ENCODE data around the gene TYW5.

Gene TYW5

DNA sequence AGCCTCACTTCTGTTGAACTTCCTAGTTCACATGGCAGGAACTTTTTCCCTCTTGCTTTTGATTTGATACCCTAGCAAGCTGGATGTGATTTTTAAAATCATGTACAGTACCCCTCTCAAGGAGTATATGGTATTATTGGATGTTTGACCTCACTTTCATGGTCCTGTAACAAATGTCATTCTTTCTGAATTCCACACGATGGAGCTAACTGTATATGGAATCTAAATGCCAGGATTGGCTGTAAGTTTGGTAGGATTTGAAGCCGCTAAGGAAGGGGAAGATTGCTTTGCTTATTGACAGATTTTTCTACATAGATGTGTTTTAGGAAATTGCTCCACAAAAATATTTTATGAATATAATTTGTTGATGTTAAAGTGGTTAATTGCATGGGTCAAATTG, 18.4 kb upstream of the TYW5 start:
- DNase-seq, result peak; percentile 30

DNA sequence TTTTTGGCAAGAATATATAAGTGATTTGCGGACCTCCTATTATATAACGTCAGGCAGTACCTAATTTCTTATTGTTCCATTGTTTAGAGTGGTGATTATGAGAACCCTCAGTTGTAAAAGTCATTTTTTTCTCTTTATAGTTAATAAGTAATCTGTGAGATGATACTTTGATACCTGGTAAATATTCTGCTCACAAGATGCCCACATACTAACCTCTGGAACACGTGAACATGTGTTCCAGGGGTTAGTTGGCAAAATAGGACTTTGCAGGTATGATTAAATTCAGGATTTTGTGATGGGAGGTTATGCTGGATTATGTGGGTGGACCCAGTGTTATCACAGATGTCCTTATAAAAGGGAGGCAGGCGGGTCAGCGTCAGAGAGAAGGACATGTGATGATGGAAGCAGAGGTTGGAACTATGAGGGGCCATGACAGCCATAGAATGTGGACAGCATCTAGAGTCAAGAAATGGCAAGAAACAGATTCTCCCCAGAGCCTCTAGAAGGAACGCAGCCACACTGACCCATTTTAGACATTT, 16.9 kb upstream of the TYW5 start:
- DNase-seq, result no peak

DNA sequence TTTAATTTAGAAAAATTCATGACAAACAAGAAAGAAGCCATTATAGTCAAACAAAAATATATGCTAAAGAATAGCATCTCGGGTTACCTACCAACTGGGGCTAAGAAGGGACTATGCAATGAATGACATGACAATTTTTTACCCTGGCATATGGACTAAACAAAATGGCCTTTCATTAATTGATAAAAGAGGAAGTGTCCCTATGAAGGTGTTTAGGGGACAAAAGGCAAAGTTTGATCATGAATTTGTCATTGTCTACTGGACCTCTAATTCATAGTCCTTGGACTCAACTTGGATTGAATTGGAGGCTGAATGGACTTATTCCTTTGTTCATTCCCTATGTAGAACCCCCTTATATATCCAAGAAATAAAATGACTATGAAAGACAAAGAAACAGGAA, 12.8 kb upstream of the TYW5 start:
- DNase-seq, result no peak

DNA sequence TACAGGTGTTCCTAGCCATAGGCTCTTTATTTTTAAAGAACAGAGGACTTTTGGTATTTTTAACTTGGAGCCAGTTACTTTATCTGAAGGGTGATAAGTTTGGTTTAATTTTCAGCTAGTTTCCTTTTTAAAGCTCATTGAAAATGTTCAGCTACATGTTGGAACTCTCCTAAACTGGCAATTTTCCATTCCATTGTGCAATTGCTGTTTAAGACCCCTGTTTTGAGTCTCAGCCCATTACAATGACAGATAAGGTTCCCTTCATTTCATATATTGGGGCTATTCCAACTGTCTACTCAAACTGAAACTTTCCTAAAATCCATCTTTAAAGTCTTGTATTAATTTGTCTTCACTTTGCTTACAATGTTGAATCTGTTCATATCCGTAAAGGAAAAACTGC, 11.7 kb upstream of the TYW5 start:
- no peak for DNase-seq

DNA sequence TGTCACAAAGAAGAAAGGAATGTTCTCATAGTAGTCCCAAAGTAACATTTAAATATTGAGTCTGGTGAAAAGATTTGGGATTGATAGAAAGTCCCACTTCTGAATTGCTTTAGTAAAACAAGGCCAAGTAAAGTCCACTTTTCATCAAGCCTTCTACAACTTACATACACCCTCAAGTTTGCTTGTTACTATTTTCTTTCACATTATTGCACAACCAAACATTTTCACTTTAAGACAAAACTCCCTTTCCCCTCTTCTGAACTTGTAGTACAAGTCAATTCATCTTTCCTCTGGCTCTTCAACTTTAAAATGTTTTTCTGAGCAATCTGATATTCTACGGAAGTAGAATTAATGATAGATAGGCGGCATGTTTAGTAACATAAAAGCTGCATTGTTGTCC, 11.1 kb upstream of the TYW5 start:
- no peak for DNase-seq

DNA sequence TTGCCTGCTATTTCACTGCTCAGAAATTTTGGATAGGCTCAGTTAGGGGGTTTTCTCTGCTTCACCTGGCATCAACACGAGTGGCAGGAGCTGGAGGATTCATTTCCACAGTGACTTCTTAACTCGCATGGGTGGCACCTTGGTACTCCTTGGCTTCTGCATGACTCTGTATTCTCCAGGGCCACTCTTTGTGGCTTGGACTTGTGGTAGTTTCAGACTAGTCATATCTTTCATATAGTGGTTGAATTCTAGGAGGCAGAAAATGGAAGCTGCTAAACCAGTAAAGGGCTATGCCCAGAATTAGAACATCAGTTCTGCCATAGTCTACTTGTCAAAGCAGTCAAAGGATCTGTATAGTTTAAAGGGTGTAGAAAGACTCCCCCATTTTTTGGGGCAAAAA, 6.9 kb upstream of the TYW5 start:
- DNase-seq, result no peak

DNA sequence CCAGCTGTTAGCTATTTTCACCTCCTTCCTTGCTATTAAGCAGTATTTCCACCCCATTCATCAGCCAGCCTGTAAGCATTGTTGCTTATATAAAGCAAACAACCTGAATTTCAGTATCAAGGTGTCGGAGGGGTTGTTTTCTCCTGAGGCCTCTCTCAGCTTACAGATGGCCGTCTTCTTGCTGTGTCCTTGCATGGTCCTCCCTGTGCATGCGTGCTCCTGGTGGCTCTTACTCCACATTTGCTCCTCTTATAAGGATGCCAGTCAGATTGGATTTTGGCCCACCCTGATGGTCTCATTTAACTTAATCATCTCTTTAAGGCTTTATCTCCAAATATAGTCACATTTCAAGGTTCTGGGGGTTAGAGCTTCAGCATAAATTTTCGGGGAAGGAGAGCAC, 2.7 kb upstream of the TYW5 start:
- DNase-seq, result no peak

DNA sequence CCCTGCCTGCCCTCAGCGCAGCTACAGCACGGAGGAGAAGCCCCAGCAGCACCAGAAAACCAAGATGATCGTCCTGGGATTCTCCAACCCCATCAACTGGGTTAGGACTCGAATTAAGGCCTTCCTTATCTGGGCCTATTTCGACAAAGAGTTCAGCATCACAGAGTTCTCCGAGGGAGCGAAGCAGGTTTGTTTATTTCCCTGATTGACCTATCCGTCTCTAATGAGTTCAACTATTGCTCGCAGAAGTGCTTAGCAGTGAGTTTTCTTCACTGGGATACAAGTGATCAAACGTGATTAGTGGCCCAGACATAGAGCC, 730 bp upstream of the TYW5 start:
- no peak for DNase-seq

DNA sequence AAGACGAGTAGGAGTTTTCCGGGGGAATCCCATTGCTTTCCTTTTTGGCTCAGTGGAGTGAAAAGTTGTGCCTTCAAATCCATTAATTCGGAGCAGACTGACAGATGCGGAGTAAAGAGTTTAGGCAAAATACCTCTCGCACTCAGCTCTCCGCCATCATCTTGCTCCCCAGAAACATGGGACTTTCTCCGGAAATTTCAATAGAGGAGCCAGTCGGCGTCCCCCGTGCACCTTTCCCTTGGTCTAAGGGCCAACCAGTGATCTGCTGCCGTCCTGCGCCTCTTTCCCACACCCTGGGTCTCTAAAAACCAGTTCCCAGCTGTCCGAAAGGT, 318 bp downstream of the TYW5 start:
- no peak for DNase-seq

DNA sequence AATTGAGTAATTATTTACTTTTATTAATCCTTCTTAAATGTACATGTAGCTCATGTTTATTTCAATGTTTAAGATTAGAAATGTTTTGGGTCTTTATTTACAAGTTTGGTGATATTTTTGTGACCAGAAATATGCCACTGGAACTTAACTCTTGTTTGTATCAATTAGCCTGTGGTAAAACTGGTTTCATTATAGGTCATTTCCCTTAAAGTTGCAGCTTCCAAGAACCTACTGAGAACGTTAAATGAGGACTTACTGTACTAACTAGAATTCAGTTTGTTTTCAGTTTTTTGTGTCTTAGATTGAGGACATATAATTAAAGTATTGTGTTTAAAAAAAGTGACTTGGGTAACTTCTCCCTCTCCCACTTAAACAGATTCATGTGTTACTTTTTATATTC, 4.3 kb downstream of the TYW5 start:
- peak; percentile 10 for DNase-seq

DNA sequence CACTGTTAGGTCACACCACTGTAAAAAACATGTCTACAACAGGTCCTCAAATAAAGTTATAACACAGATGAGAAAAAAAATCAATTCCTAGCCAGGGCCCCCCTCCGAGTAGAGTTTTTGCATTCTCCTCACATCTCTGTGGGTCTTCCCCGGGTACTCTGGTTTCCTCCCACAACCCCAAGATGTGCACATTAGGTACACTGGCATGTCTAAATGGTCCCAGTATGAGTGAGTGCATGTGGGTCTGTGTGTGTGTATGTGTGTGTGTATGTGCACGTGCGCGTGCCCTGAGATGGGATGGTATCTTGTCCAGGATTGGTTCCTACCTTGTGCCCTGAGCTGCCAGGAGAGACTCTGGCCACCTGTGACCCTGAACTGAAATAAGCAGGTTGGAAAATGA, 4.9 kb downstream of the TYW5 start:
- DNase-seq, result no peak

DNA sequence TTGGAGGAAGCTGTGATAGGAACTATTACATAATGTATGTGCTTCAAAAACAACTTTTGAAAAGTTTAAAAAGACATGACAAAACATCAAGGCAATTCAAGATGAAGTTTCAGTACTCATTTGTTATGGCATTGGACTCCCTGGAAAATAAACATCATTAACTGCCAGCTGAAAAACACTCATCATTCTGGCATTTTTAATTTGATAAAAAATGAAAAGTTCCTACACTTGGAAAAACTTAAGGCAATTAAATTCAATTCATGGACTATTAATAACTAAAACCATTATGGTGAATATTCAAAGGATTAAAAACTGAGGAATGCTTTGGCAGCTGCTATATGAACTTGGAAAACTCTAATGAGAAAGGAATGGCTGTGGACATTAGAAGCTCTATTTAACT, 8.5 kb downstream of the TYW5 start:
- no peak for DNase-seq

DNA sequence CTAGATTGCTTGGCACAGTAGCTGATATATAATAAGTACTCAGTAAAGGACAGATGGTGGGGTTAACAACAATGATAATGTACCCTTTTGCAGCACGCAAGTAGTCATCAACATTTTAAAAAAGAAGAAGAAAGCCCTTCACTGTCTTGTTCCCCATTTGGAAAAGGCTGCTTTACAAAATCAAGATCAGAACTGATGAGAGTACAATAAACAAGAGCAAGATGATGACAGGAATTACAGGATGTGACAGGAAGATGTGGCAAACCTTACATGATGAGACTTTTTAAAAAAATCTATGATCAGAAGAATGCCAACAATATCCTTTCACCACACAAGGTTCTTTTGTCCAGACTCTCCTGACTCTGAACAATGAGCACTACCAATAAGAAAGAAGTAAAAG, 9.1 kb downstream of the TYW5 start:
- no peak for DNase-seq

DNA sequence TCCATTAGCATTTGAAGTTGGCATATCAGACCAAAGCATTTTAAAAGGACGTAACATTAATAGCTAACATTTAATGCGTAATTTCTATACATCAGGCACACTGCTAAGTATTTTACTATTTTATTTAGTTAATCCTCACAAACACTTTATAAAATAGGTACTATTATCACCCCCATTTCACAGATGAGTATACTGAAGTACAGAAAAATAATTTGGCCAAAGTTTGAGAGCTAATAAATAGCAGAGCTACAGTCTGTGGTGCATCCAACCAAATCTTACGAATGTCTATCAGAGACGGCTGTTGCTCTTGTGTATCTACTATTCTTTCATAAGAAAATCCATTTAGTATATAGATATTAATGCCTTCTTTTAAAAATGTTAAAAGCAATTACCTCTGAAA, 11.9 kb downstream of the TYW5 start:
- no peak for DNase-seq

DNA sequence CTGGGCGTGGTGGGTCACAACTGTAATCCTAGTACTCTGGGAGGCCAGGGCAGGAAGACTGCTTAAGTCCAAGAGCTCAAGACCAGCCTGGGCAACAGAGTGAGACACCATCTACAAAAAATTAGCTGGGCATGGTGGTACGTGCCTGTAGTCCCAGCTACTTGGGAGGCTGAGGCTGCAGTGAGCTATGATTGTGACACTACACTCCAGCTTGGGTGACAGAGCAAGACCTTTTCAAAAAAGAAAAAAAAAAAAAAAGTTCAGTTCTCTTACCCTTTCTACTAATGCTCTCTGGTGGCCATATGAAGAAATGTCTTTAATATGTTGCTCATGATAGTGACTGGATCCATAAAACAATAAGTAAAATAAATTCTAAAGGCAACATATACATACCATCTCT, 14.9 kb downstream of the TYW5 start:
- peak; percentile 77 for DNase-seq

DNA sequence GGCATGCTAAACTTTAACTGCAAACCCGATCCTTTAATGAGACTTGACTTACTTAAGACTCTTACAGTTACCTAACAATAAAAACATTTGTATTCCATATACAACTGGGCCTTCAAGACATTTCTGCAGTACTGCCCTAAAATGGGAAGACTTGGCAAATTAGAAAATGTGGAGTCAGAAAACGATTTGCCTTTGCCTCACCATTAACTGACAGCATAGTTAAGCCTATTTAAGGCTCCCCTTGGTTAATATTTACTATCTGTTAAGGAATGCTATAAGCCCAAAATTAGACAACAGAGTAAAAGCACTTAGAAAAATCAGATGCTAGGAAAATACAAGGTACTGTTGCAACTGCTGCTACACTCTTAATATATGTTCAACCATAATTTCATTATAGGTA, 18.7 kb downstream of the TYW5 start:
- no peak for DNase-seq

DNA sequence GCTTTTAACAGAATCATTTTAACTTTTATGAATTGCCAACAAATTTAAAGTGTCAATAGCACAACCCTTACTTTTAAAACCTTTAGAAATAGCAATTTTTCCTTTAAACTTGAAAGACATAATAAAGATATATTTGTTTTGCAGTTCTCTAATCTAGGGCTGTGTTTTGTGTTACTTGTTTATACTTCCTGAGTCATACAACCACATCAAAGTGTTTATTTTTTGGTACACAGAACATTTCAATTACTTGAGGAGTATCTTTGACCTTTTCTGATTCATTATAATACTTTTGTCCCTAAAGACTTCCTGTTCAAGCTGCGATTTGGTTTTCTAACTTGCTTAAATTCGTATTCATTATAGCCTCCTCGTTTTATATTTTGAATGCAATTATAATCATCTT, 21.8 kb downstream of the TYW5 start:
- DNase-seq, result no peak

DNA sequence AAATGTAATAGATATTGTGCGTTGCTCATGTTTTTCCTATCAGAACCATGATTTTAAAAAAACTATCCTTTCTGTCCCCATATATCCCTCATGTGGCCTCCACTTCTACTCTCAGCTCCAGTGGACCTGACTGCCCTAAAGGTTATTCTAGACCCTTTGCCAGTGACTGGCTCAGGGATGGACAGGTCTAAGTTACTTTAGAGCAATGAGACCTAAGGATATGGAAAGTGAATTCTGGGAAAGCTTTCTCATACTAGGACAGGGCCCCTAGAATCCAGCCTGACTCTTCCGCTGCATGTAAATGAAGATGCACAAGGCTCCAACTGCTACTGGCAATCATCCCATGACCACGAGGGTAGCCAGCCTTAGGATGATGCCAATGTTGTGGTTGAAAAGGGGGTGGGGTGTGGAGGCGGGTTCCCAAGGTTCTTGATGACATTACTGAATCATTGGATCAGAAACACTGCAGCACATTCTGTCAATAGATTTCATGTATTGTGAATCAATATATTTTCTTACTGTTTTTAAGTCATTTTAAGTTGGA, 22.9 kb downstream of the TYW5 start:
- no peak for DNase-seq

DNA sequence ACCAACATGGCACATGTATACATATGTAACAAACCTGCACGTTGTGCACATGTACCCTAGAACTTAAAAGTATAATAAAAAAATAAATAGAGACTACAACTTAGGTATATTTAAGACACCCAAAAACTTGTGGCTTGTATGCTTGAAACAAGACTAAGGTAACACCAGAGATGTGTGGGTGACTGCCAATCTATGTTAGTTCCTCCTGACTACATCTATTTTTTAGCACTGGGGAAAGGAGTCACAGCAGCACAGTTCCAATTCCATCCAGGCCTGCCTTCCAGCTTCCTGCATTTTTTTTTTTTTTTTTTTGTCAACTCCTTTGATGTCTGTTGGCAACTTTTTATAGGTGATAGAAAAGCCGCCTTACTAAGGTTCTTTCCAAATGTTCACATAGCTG, 26.0 kb downstream of the TYW5 start:
- DNase-seq, result no peak

DNA sequence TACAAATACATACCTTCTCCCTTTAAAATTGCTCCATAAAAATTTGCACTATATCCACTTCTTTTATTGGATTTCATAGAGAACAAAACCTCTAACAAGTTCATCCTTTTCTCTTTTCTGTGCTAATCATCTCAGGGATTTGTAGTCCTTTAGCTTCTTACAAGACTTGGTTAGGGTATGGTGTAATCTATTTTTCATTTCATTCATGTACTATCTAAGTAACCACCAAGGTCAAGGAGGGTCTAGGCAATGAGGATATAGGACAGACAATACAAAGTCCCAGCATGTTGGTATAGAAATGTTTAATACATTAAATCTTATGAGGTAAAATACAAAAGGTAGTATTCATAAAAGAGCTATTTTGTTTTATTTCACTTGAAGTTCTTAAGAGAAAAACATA, 26.7 kb downstream of the TYW5 start:
- no peak for DNase-seq

DNA sequence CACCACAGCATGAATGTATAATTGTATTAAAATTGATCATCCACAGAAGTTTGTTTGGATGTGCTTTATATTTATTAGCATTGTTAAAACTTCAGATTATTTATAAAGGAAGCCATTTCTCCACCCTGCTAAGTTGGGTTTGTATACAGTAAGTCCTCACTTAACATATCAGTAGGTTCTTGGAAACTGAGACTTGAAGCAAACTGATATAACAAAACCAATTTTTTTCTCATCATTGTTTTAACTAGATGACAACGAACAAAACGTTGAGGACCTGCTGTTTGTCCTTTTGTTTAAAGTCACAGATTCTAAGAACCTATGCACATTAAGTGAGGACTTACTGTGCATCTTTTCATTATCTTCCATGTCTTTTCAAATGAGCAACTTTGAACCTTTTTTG, 27.1 kb downstream of the TYW5 start:
- DNase-seq, result no peak

DNA sequence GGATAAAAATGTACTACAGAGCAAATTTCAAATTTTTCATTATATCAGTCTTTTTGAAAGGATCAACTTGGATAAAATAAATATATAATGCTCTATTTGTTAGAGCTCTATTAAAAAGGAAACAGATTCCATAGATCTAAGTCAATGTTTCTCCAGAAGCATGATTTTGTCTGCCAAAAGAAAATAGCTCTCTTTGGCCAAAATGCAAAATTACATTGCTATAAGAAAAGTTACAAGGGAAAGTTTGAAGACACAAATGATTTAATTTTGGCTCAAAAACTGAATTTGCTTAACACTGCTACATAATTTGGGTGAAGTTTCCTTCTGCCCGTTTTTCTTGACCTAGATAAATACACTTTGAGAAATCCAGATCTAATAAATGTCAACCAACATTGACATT, 28.5 kb downstream of the TYW5 start:
- no peak for DNase-seq

DNA sequence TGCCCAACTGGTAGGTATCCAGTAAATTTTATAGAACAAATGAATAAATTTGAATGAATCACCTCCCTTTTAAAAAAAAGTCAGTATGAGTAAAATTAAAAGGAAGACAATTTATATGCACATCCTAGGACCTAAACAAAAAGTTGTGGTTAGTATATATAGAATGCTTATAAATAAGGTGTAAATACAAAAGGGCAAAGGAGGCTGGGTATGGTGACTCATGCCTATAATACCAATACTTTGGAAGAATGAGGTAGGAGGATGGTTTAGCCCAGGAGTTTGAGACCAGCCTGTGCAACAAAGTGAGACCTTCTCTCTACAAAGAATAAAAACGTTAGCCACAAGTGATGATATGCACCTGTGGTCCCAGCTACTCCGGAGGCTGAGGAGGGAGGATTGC, 31.4 kb downstream of the TYW5 start:
- DNase-seq, result no peak

DNA sequence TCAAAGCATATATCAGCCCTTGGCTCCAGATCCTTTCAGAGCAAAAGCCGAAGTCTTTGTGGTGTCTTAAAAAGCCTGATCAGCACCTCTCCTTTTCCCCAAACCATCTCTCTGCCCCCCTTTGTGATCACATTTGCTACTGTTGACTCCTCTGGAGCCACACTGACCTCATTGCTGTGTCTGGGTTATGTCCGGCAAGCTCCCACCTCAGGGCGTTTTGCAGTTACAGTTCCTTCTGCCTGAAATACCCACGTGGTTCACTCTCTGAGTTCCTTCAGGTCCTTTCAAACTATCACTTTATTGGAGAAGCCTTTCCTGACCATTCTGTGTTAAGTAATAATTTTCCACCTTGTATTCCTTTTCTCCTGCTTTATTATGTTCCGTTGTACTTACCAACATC, 32.4 kb downstream of the TYW5 start:
- peak; percentile 50 for DNase-seq

DNA sequence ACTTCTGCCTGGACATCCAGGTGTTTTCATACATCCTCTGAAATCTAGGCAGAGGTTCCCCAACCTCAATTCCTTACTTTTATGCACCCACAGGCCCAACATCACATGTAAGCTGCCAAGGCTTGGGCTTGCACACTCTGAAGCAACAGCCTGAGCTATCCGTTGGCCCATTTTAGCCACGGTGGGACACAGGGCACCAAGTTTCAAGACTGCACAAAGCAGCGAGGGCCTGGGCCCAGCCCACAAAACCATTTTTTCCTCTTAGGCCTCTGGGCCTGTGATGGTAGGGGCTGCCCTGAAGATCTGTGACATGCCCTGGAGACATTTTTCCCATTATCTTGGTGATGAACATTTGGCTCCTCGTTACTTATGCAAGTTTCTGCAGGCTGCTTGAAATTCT, 38.3 kb downstream of the TYW5 start:
- DNase-seq, result no peak

DNA sequence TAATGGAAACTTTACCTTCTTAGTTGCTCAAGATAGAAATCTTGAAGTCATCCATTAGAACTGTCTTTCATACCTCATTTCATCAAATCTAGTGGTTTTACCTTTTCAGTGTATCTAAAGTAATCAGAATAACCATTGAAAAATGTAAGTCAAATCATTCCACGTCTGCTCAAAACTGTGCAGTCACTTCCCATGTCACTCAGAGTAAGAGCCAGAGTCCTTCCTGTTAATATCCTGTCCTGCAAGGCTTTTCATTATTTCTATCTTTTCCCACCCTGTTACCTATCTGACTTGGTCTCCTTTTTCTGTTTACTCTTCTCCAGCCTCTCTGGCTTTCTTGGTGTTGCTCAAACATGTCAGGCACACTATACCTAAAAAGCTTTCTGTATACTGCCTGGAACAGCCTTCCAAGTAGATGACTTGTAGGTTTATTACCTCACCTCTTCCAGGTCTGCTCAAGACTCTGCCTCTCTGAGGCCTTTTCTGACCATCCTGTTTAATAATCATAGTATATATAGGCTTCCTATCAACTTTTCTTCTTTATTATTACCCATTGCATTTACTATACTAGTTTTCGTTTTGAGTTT, 40.8 kb downstream of the TYW5 start:
- no peak for DNase-seq
